ENCODE measurements around the gene GID8.

The GID8 gene

GRCh38 chr20:62975812-62976508 lies 38.0 kb downstream of the GID8 start:
- Histone ChIP-seq H3K9me3 (ENCODE audit: control insufficient read depth, insufficient read depth, low read depth, low read length) (no peaks in the 10 kb centered on the region), H3K4me3 (ENCODE audit: low read depth, low read length) (no peak overlapping the region), H3K9ac (ENCODE audit: low read length) (no peak overlapping the region), H3K27ac (ENCODE audit: low read depth, low read length) (no peak overlapping the region), H3K4me1 (ENCODE audit: control insufficient read depth, insufficient read depth, low read length) (peaks cover 43% of the 10 kb centered on the region), H3K36me3 (ENCODE audit: control insufficient read depth, insufficient read depth, low read length) (no peaks in the 10 kb centered on the region), H3K27me3 (ENCODE audit: control insufficient read depth, insufficient read depth, low read length) (peaks cover 77% of the 10 kb centered on the region)

- H3K27me3 ChIP-seq (ENCODE audit: control insufficient read depth, insufficient read depth, low read length), result peaks cover 73% of the 10 kb centered on the region
- peaks cover 44% of the 10 kb centered on the region for H3K4me1 ChIP-seq (ENCODE audit: control insufficient read depth, insufficient read depth, low read length)
- H3K9me3 ChIP-seq (ENCODE audit: control insufficient read depth, insufficient read depth, low read depth, low read length), result no peaks in the 10 kb centered on the region
- H3K9ac ChIP-seq (ENCODE audit: low read length), result no peak overlapping the region
- H3K36me3 ChIP-seq (ENCODE audit: control insufficient read depth, insufficient read depth, low read length), result no peaks in the 10 kb centered on the region
- no peak overlapping the region for H3K4me3 ChIP-seq (ENCODE audit: low read depth, low read length)
- H3K27ac ChIP-seq (ENCODE audit: low read depth, low read length), result no peak overlapping the region
These were observed 38.9 kb downstream of the GID8 start for GRCh38 chr20:62976886-62977285.

GRCh38 chr20:62977613-62978560 lies 39.9 kb downstream of the GID8 start:
- no peak overlapping the region for H3K9ac ChIP-seq (ENCODE audit: low read length)
- H3K27ac ChIP-seq (ENCODE audit: low read depth, low read length), result no peak overlapping the region
- peaks cover 45% of the 10 kb centered on the region for H3K4me1 ChIP-seq (ENCODE audit: control insufficient read depth, insufficient read depth, low read length)
- no peaks in the 10 kb centered on the region for H3K36me3 ChIP-seq (ENCODE audit: control insufficient read depth, insufficient read depth, low read length)
- no peaks in the 10 kb centered on the region for H3K9me3 ChIP-seq (ENCODE audit: control insufficient read depth, insufficient read depth, low read depth, low read length)
- H3K27me3 ChIP-seq (ENCODE audit: control insufficient read depth, insufficient read depth, low read length), result peaks cover 64% of the 10 kb centered on the region
- H3K4me3 ChIP-seq (ENCODE audit: low read depth, low read length), result no peak overlapping the region

GRCh38 chr20:62978561-62978943 lies 40.6 kb downstream of the GID8 start:
- H3K9me3 ChIP-seq (ENCODE audit: control insufficient read depth, insufficient read depth, low read depth, low read length), result no peaks in the 10 kb centered on the region
- no peak overlapping the region for H3K9ac ChIP-seq (ENCODE audit: low read length)
- peaks cover 57% of the 10 kb centered on the region for H3K27me3 ChIP-seq (ENCODE audit: control insufficient read depth, insufficient read depth, low read length)
- H3K4me1 ChIP-seq (ENCODE audit: control insufficient read depth, insufficient read depth, low read length), result peaks cover 41% of the 10 kb centered on the region
- no peak overlapping the region for H3K4me3 ChIP-seq (ENCODE audit: low read depth, low read length)
- no peaks in the 10 kb centered on the region for H3K36me3 ChIP-seq (ENCODE audit: control insufficient read depth, insufficient read depth, low read length)
- no peak overlapping the region for H3K27ac ChIP-seq (ENCODE audit: low read depth, low read length)

GRCh38 chr20:62979310-62979709 lies 41.4 kb downstream of the GID8 start:
- Histone ChIP-seq H3K4me3 (ENCODE audit: low read depth, low read length) (no peak overlapping the region), H3K27me3 (ENCODE audit: control insufficient read depth, insufficient read depth, low read length) (peaks cover 50% of the 10 kb centered on the region), H3K9me3 (ENCODE audit: control insufficient read depth, insufficient read depth, low read depth, low read length) (no peaks in the 10 kb centered on the region), H3K9ac (ENCODE audit: low read length) (no peak overlapping the region), H3K36me3 (ENCODE audit: control insufficient read depth, insufficient read depth, low read length) (no peaks in the 10 kb centered on the region), H3K4me1 (ENCODE audit: control insufficient read depth, insufficient read depth, low read length) (peaks cover 41% of the 10 kb centered on the region), H3K27ac (ENCODE audit: low read depth, low read length) (no peak overlapping the region)

GRCh38 chr20:62979876-62980373 lies 42.0 kb downstream of the GID8 start:
- H3K27me3 ChIP-seq (ENCODE audit: control insufficient read depth, insufficient read depth, low read length), result peaks cover 44% of the 10 kb centered on the region
- H3K4me1 ChIP-seq (ENCODE audit: control insufficient read depth, insufficient read depth, low read length), result peaks cover 37% of the 10 kb centered on the region
- no peak overlapping the region for H3K9ac ChIP-seq (ENCODE audit: low read length)
- H3K9me3 ChIP-seq (ENCODE audit: control insufficient read depth, insufficient read depth, low read depth, low read length), result no peaks in the 10 kb centered on the region
- H3K4me3 ChIP-seq (ENCODE audit: low read depth, low read length), result no peak overlapping the region
- H3K27ac ChIP-seq (ENCODE audit: low read depth, low read length), result no peak overlapping the region
- no peaks in the 10 kb centered on the region for H3K36me3 ChIP-seq (ENCODE audit: control insufficient read depth, insufficient read depth, low read length)

GRCh38 chr20:62980380-62980960 lies 42.5 kb downstream of the GID8 start:
- Histone ChIP-seq H3K9ac (ENCODE audit: low read length) (no peak overlapping the region), H3K4me1 (ENCODE audit: control insufficient read depth, insufficient read depth, low read length) (peaks cover 32% of the 10 kb centered on the region), H3K27me3 (ENCODE audit: control insufficient read depth, insufficient read depth, low read length) (peaks cover 38% of the 10 kb centered on the region), H3K4me3 (ENCODE audit: low read depth, low read length) (no peak overlapping the region), H3K27ac (ENCODE audit: low read depth, low read length) (no peak overlapping the region), H3K9me3 (ENCODE audit: control insufficient read depth, insufficient read depth, low read depth, low read length) (no peaks in the 10 kb centered on the region), H3K36me3 (ENCODE audit: control insufficient read depth, insufficient read depth, low read length) (no peaks in the 10 kb centered on the region)

- no peak overlapping the region for H3K4me3 ChIP-seq (ENCODE audit: low read depth, low read length)
- H3K4me1 ChIP-seq (ENCODE audit: control insufficient read depth, insufficient read depth, low read length), result peaks cover 28% of the 10 kb centered on the region
- H3K9me3 ChIP-seq (ENCODE audit: control insufficient read depth, insufficient read depth, low read depth, low read length), result no peaks in the 10 kb centered on the region
- H3K27ac ChIP-seq (ENCODE audit: low read depth, low read length), result no peak overlapping the region
- no peak overlapping the region for H3K9ac ChIP-seq (ENCODE audit: low read length)
- no peaks in the 10 kb centered on the region for H3K36me3 ChIP-seq (ENCODE audit: control insufficient read depth, insufficient read depth, low read length)
- peaks cover 33% of the 10 kb centered on the region; the same call in 1 of the 2 replicates for H3K27me3 ChIP-seq (ENCODE audit: control insufficient read depth, insufficient read depth, low read length)
These were observed 43.0 kb downstream of the GID8 start for GRCh38 chr20:62980970-62981369.

- H3K4me3 ChIP-seq (ENCODE audit: low read depth, low read length), result no peak overlapping the region
- no peaks in the 10 kb centered on the region for H3K36me3 ChIP-seq (ENCODE audit: control insufficient read depth, insufficient read depth, low read length)
- peaks cover 35% of the 10 kb centered on the region for H3K4me1 ChIP-seq (ENCODE audit: control insufficient read depth, insufficient read depth, low read length)
- no peak overlapping the region for H3K27ac ChIP-seq (ENCODE audit: low read depth, low read length)
- H3K27me3 ChIP-seq (ENCODE audit: control insufficient read depth, insufficient read depth, low read length), result peaks cover 29% of the 10 kb centered on the region; the same call in 1 of the 2 replicates
- H3K9me3 ChIP-seq (ENCODE audit: control insufficient read depth, insufficient read depth, low read depth, low read length), result no peaks in the 10 kb centered on the region
- no peak overlapping the region for H3K9ac ChIP-seq (ENCODE audit: low read length)
These were observed 44.5 kb downstream of the GID8 start for GRCh38 chr20:62982124-62983075.

- Histone ChIP-seq H3K27ac (ENCODE audit: low read depth, low read length) (no peak overlapping the region), H3K9ac (ENCODE audit: low read length) (no peak overlapping the region), H3K4me1 (ENCODE audit: control insufficient read depth, insufficient read depth, low read length) (peaks cover 35% of the 10 kb centered on the region), H3K9me3 (ENCODE audit: control insufficient read depth, insufficient read depth, low read depth, low read length) (no peaks in the 10 kb centered on the region), H3K36me3 (ENCODE audit: control insufficient read depth, insufficient read depth, low read length) (no peaks in the 10 kb centered on the region), H3K4me3 (ENCODE audit: low read depth, low read length) (no peak overlapping the region), H3K27me3 (ENCODE audit: control insufficient read depth, insufficient read depth, low read length) (peaks cover 30% of the 10 kb centered on the region; the same call in 1 of the 2 replicates)
These were observed 45.3 kb downstream of the GID8 start for GRCh38 chr20:62983210-62983609.

Data from HUES6 (cell line).